GM18861 (cell line): ENCODE results near the gene GPX3.

Experiments
- ATAC-seq: cut with Tn5 transposase; IDR thresholded peaks from one replicate; pipeline ENCODE4 v1.9.1; 2021; ENCODE audit not compliant: unreplicated experiment

The GPX3 gene, protein sequence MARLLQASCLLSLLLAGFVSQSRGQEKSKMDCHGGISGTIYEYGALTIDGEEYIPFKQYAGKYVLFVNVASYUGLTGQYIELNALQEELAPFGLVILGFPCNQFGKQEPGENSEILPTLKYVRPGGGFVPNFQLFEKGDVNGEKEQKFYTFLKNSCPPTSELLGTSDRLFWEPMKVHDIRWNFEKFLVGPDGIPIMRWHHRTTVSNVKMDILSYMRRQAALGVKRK

DNA sequence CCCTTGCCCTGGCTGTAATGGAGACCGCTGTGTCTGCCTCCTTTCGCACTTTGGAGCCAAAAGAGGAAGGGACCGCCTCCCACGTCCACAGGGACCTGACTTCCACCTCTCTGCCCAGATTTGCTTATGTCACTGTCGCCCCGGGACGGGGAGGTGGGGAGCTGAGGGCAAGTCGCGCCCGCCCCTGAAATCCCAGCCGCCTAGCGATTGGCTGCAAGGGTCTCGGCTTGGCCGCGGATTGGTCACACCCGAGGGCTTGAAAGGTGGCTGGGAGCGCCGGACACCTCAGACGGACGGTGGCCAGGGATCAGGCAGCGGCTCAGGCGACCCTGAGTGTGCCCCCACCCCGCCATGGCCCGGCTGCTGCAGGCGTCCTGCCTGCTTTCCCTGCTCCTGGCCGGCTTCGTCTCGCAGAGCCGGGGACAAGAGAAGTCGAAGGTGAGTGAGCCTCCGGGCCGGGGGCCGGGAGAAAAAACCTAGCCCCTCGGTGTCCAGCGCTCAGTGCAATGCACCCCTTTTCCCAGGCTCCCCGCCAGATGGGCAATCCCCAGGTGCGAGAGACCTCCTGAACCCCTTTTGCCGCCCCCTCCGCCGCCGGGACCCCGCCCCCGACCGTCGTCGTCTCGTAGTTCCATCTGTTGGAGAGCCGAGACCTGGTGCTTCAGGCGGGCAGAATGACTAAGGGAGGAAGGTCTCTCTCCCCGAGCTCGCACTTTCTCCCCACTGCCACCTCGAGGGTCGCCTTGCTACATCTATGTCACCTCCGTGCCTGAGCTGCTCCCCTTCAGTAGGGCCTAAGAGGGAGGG, at the start of gene GPX3:
Gene GPX3 (plus strand): TSS at position 288 of the 807 bp plus-strand sequence. CDS start 64 bp downstream, at position 352.
- ATAC-seq = no peak

DNA sequence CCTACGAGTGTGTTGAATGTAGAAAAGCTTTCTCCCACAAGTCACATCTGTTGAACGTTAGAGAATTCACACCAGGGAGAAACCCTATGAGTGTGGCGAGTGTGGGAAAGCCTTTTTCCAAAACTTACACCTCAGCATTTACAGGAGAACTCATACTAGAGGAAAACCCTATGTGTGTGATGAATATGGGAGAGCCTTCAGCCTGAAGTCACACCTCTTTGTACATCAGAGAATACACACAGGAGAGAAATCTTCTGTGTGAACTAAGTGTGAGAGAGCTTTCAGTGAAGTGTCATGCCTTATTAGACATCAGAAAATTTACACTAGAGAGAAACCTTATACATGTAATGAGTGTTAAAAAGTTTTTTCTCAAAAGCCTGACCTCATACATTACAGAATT, 41.8 kb upstream of the GPX3 start:
- ATAC-seq = no peak

DNA sequence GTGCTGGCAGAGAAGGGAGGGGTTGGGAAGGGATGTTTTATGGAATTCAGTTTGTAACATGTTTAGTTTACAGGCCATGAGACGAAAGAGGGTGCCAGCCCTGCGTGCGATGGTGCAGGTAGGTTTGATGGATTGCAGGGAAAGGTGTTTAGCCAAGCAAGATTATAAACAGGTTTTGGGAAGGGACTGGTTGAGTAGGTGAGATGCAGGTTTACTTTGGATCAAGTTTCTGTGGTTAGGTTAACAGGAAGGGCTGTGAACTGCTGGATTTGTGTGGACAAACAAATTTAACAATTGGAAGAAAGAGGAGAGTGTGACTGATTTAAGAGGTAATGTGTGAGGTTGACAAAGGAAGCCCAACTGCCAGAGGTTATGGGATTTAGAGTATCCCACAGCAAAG, 32.6 kb upstream of the GPX3 start:
- ATAC-seq = no peak

DNA sequence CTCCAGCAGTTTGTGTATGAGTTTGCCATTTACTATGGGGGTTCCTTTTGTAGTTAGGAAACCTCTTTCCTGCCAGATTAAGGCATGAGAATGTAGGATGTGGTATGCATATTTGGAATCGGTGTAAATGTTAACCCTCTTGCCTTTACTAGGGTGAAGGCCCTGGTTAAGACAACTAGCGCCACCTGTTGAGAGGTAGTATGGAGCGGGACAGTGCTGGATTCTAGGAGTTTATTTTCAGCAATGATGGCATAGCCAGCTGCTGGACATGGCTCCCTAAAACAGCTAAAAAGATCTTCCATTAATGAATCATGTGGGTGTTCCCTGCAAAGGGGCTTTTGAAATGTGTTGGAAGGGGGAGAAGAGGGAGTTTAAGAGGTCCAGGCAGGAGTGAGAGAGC, 30.7 kb upstream of the GPX3 start:
- ATAC-seq = no peak

DNA sequence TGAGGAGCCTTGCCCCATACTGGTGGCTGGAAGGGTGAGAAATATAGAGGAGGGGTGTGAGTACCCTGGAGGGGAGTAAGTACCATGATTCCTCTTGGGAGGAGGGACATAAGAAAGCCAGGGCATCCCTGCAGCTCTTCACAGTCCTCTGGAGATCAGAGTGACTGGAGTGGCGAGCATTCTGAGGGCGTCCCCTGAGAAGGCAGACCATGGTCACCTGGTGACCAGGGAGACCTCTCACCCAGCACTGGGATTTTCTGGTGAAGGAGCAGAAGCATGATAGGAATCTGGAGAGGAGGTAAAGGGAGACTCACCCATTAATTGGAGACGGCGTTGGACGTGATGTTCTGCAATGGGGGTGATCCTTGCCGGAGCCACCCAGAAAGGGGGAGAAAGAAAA, 27.7 kb upstream of the GPX3 start:
- no peak for ATAC-seq

DNA sequence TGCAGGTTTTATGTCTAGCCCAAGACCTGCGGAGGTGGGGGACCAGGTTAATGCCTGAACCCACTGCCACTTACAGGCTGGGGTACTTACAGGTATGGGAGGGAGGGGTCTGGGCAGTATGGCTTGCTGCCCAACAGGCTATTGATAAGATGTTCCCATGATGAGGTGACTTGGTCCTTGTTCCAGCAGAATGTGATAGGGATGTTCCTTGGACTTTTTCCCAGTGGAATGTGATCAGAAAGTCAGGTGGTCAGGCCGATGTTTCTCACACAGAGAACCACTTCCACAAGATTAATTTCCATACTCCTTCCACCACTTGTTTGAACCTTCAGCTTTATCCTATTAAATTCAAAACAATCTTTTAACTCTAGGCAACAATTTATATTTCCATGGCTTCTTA, 27.0 kb upstream of the GPX3 start:
- no peak for ATAC-seq

DNA sequence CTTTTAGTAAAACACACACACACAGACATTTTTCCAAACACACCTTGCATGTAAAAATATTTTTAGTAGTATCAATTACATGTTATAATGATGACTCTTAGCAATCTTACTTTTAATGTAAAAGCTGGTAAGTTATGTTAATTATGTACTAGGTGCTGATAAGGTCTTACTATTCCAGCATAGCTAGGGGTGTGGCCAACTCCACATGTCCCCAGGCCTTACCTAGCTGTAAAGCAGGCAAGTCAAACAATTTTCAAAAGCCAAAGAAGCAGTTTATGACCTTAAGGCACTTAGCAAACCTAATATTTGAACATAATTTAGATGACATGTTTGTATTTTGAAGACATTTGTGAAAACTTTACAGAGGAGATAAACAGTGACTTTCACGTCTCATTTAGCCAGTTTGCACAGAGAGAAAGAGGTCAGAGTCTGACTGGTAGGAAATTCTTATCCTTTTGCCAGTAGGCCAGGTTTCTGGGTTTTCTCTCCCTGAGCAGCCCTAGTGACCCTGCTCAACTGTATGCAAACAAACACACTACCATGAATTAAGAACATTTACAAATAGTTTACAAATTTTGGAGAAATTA, 26.5 kb upstream of the GPX3 start:
- ATAC-seq = no peak

DNA sequence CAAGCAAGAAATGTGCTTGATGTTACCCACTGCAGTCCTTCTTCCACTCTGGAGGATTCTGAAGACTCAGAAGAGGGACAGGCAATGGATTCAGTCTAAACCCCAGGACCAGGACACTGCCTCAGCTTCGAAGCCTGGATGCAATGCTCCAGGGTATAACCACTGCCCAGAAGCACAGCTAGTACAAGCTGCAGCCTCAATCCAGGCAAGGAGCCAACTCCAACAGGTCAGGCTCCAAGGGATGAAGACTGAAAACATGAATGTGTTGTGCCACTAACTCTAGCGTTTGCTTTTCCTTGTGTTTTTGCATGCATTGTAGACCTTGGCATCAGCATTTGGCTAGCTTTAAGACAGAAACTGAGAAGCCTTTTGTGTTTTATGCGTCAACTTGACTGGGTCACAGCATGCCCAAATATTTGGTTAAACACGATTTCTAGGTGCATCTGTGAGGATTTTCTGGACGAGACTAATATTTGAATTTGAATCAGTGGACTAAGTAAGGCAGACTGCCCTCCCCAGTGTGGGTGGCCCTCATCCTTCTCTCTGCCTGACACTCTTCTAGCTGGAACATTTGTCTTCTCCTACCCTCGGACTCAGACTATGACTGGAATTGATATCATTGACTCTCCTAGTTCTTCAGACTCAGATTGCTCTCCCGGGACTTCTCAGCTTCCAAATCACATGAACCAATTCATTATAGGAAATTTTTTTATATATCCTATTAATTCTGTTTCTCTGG, 20.5 kb upstream of the GPX3 start:
- no peak for ATAC-seq

DNA sequence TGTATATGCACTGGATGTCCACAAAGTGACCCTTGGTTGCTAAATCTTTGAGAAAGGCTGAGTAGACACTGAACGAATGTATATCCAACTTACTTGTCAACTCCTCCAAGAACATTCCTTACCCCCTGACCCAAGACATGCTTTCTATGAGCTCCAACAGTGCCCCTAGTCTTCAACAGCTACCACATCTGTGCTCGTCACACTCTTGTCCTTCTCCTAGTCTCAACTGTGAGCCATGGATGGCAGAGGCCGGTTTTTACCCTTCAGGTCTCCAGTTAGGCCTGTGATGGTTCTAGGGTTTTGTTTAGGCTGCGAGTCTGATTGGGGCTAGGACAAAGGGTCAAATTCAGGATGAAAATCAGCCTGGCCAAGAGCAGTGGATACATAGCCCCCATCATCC, 19.0 kb upstream of the GPX3 start:
- ATAC-seq = no peak

DNA sequence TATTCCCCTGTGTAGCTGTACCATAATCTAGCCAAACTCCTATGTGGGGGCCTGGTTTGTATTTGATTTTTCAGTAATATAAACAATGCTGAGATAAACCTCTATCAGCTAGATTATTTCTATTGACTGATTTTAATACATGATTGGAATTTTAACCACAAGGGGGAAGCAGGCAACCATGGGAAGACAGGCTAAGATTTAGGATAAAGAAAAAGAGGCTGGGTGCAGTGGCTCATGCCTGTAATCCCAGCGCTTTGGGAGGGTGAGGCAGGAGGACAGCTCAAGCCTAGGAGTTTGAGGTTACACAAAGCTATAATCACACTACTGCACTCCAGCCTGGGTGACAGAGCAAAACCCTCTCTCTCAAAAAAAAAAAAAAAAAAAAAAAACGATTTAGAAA, 18.1 kb upstream of the GPX3 start:
- no peak for ATAC-seq

DNA sequence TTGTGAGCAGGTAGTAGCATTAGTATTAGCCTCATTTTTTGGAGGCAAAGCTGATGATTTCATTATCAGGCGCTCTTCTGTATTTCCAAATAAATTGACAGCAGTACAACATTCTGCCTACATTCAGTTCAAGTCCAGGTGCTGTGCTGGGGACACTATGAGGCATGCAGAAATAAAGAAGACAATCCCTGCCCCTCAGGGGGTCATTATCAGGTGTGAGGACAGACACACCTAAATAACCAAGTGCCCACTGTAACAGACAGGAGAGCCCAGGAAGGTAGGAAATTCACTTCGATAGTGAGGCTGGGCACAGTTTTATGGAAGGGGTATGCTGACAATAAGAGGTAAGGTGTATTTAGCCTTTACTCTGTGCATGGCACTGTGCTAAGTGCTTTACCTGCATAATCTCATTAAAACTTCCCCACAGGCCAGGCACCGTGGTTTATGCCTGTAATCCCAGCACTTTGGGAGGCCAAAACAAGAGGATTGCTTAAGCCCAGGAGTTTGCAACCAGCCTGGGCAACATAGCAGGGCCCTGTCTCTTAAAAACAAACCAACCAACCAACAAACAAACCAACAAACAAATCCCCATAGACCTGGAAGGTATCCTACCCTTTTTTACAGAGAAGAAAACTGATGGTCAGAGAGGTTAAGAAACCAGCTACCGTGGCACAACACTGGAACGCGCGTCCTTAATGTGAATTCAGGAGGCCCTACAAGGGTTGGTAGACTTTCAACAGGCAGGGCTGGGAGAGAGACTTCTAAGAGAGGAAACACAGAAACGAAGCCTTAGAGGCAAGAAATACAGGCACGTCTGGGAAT, 17.5 kb upstream of the GPX3 start:
- no peak for ATAC-seq

DNA sequence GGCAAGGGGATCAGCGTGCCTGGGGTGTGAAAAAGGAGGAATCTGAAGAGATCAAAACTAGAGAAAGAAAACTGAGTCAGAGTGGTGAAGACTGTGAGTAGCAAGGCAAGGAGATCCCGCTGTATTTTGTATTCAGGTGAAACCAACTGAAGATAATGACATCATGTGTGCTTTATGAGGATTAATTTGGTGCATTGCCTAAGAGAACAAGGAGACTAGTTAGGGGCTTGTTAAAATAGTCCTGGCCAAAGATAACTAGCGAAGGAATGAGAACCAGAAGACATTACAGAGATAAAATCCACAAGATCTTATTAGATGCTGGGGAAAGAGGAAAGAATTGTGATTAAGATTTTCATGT, 16.9 kb upstream of the GPX3 start:
- no peak for ATAC-seq

DNA sequence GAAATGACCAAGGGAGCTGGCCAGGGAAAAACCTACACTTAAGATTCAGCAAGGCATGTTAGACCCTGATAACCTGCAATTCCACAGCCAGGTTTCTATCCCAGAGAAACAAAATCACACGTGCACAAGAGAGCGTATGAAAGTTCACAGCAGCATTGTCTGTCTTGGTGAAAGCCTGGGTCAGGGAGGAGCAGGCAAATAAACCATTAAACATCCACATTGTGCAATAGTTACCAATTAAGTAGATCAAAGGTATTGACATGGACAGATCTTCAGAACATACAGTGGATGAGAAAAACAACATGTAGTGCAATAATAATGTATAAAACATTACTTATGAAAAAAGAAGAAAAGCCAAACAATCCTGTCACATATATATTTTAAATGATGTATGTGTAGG, 15.9 kb upstream of the GPX3 start:
- no peak for ATAC-seq

DNA sequence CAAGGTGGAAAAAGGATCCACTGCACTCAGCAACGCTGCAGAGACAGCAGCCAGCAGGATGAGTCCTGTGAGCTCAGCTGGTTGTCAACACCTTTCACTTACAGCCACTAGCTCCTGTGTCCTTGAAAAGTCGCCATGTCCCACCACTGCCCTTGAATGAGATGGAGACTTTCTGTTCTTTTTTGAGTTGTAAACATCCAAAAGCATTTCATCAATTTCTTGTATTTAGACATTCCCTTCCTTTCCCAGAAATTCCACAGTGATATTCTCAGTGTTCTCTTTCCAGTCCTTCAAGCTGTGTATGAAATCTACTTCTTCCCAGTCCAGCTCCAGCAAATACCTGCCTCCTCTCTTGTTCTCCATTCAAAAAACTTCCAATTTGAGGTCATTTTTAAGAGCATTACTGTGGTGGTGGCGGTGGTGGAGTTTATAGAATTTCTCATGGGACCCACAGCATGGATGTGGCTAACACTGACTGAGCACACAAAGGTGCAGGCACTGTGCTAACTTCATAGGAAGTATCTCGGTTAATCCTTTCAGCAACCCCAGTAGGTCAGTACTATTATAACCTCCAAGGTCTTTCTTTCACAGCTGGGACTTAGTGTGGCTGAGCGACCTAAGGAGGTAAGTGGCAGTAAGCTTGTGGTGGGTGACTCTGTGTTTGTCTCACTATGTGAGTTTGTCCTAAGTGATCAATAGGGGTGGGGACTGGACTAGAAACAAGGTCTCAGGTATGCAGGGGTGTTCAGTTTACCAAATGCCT, 15.0 kb upstream of the GPX3 start:
- no peak for ATAC-seq

DNA sequence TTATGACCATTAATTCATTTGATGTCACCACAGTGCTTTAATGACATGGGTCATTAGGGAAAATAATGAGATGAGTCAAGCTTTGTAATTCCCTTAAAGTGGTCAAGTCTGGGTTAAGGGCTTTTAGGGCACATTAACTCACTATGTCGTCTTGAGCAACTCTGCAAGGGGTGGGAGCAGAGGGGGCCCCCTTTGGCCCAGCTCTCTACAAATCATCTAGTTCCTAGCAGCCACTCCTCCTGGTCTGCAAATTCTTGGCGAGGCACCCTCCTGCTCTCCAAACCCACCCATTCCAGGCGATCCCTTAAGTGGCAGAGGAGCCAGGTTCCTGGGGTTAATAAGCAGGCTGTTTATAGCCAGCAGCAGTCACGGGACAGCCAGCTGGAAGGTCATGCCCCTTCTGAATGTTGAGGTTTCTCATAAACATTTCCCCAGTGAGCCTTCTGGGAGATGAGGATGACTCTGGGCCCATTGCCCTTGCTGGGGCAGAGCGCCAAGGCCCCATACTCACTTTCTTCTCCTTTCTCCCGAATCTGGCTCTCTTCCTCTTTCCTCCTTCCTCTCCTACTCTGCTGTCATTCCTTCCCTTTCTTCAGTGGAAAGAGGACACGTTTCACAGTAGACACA, 14.3 kb upstream of the GPX3 start:
- ATAC-seq = no peak

DNA sequence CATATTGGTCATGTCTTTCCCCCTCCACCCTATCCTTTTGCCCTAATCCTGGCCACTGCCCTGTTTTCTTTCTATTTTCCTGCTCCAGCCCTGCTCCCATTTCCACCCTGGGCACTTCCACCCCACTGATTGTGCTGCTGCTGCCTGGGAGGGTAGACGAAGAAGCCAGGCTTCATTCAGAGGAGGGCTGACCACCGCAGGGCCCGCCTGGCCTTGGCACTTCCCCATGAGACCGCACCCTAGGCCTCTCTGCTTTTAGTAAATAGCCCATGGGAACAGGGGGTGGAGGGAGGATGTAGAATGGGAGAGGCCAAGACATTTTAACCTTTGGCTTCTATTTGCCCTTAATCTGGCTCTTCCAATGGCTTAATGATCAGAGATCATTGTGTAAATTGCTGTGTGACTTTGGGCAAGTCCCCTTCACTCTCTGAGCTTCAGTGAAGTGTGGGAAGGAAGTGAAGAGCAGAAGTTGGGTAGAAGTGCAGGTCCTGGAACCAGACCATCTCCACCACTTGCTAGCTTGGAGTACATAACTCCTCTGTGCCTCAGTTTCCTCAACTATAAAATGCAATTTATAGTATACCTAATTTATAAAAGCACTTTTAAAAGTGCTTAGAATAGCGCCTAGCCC, 13.6 kb upstream of the GPX3 start:
- ATAC-seq = no peak

DNA sequence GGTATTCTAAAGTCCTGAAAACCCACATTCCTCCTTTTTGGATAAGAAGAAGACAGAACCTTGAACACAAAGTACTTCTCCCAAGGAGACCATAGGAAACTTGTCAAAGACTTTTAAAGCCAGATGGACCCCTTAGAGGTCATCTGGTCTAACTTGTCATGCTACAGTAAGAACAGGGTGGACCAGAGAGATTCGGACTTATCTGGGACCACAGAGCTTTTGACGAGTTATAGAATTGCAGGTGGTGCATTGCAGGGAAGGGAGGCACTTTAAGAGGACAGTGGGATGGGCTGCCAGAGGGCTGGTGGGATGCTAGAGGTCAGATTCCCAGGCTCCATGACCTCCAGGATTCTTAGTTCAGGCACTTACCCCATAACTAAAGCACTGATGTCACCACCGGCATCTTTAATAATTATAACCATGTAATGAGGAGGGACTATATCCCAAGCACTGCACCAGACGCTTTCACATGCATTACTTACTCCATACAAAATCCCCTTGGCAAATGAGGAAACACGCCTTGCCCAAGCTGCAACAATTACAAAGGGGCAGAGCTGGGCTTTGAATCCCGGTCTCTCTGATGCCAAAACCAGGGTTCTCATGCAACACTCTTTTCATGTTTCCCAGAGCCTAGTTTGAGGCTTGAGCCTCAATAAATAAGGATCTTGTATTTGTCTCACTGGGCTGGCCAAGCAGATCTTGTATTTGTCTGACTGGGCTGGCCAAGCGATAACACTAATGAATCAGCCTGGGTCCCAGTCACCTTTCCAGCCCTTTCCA, 12.8 kb upstream of the GPX3 start:
- no peak for ATAC-seq

DNA sequence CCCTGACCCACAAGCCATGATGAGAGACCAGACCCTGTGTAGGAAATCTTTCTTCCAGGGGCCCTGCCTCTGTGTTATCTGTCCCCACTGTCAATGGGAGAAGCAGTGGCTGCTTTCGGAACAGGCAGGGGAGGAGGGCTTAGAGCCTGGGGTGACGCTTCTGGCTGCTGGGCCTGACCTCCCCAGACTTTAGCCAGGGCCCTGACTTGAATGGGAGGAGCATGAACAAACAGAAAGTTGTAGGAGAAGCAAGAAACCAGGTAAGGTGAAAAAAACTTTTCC, 12.2 kb upstream of the GPX3 start:
- ATAC-seq = no peak

DNA sequence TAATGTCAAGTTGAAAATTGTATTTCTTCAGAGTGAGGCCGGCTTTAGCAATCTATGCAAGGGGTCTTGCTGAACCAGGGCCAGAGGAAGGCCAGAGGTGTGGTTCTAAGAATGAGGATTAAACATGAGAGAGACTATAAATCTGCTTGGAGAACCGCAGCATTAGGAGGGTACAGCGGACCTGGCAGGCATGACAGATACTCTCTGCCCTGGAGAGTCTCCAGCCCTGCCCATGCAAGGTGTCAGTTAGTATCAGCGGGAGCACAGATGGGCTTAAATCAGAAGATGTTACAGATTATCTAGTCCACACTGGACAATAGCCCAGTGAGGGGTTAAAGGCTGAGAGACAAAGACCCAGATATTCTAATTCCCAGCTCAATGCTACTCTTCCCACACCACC, 11.5 kb upstream of the GPX3 start:
- ATAC-seq = no peak
